Aorta (tissue), 5 donors: ENCODE measurements around the gene ZNF594. TPM values are rescaled to one million over a fixed set of nuclear protein-coding genes. Genes with fewer than 3 reads are reported as not detected.
"Not testable (repeated sequence)": the region's sequence is repeated elsewhere in the genome, so short reads cannot be mapped to it uniquely, and the experiment has no call there.

Source experiments
- ATAC-seq: fragments of 200-7000 bp; cut with Tn5 transposase; one replicate; pipeline ENCODE4 v1.9.1; 2022; ENCODE audit warnings: moderate library complexity; ENCODE audit not compliant: low FRiP score
- DNase-seq, 2 donors: peaks; one replicate each; pipeline ENCODE4 v3.0.0-alpha.2; 2020
- H3K27ac ChIP-seq, 2 donors: one replicate each; pipeline ENCODE4 v1.5.1; 2013; ENCODE audit warnings: low read length in 2 of 2, mild to moderate bottlenecking in 2 of 2, moderate library complexity in 2 of 2, control low read depth in 1 of 2, inconsistent platforms in 1 of 2, low read depth in 1 of 2
- H3K27me3 ChIP-seq, 2 donors: one replicate each; pipeline ENCODE4 v1.6.1; 2013; ENCODE audit warnings: control low read depth in 1 of 2, low read length in 1 of 2, mild to moderate bottlenecking in 1 of 2, moderate library complexity in 1 of 2; ENCODE audit not compliant: insufficient read depth in 2 of 2, control insufficient read depth in 1 of 2
- H3K36me3 ChIP-seq, 2 donors: one replicate each; pipeline ENCODE4 v1.6.1; 2013; ENCODE audit warnings: control low read depth in 1 of 2, low read length in 1 of 2, mild to moderate bottlenecking in 1 of 2; ENCODE audit not compliant: insufficient read depth in 2 of 2, control insufficient read depth in 1 of 2
- H3K4me1 ChIP-seq, 2 donors: one replicate each; pipeline ENCODE4 v1.6.1; 2013; ENCODE audit warnings: low read length in 2 of 2, control low read depth in 1 of 2, mild to moderate bottlenecking in 1 of 2, moderate library complexity in 1 of 2; ENCODE audit not compliant: insufficient read depth in 2 of 2, control insufficient read depth in 1 of 2
- H3K4me3 ChIP-seq, 2 donors: one replicate each; pipeline ENCODE4 v1.5.1; 2013; ENCODE audit warnings: low read length in 2 of 2, control low read depth in 1 of 2, mild to moderate bottlenecking in 1 of 2
- H3K9me3 ChIP-seq: one replicate; pipeline ENCODE4 v1.6.1; 2013; ENCODE audit warnings: mild to moderate bottlenecking, low read length; ENCODE audit not compliant: control insufficient read depth
- WGBS, 2 donors: extraction: QIAGEN DNeasy Blood & Tissue Kit; methylation state at CpG; one replicate each; pipeline ENCODE4 v1.1.7; 2013; 5-methylcytosine and 5-hydroxymethylcytosine counted together
- intact Hi-C, 2 donors: fragments of 100-400 bp; cut with DNase I; formaldehyde crosslinking; loops; one replicate each; pipeline versions ENCODE4 v1.14.2 to v1.15.0; 2022
- polyA plus RNA-seq, 2 donors: library from polyadenylated mRNA; stranded (reverse); fragments of 200-250 nt; gene quantifications; one replicate each; pipeline ENCODE4 v1.2.3, GENCODE V29; 2013
- total RNA-seq, 2 donors: library from RNA; stranded (reverse); fragmentation: NEBNext Ultra II Directional; extraction: Animal tissue kit (Norgen Biotek cat#: 25700); gene quantifications; one replicate each; pipeline ENCODE4 v1.2.1, GENCODE V29; 2021
- donor health status: healthy with polysubstance abuse.
- donor health status: Bipolar disorder and iron deficiency.
- donor health status: DM: no; HTN: no; CAD: no.
- donor health status: DM: no; HTN: no; CAD: no.
- donor health status: DM: yes; HTN: yes; CAD: no.

ZNF594 gene
- total and polyA plus RNA-seq, 4 donors = 0.75 to 10.3 (median 5.0) TPM

DNA sequence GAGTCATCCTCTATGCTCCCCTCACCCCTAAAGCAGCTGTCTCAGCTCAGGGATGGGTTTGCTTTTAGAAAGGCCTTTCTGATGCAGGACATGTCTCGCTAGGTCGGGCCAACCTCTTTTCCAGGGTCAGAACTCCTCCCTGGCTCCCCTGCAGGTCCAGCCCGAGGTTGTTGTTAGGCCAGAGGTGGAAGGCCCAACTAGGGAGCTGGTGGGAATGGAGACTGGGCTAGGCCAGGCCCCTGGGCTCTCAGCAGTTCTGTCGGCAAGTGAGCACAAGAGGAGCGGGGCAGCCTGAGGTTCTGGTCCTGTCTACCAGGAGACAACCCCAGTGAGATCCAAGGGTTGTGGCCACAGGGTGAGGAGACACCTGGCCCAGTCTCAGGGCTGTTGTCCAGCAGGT, 61.0 kb downstream of the ZNF594 start:
- 85 to 93% methylated on average over 5 of the region's 5 CpGs for whole genome bisulfite sequencing, 2 donors
- H3K27me3 ChIP-seq, H3K36me3 ChIP-seq, H3K27ac ChIP-seq, H3K4me3 ChIP-seq, H3K9me3 ChIP-seq, intact Hi-C loops, H3K4me1 ChIP-seq, ATAC-seq: not testable (repeated sequence)
- peak in 1 of 2 donors; percentile 50 for DNase-seq

- 92 to 94% methylated on average over 10 of the region's 10 CpGs for WGBS, 2 donors
These were observed 61.4 kb downstream of the ZNF594 start for GRCh38 chr17:5130261-5130660.

GRCh38 chr17:5129770-5130169, 61.9 kb downstream of the ZNF594 start:
- H3K4me3 ChIP-seq, DNase-seq, H3K9me3 ChIP-seq, H3K4me1 ChIP-seq, ATAC-seq, H3K27me3 ChIP-seq, intact Hi-C loops, H3K36me3 ChIP-seq, H3K27ac ChIP-seq: not testable (repeated sequence)
- 86 to 90% methylated on average over 8 of the region's 8 CpGs for WGBS, 2 donors

More at GRCh38 chr17:5130261-5130660, 61.4 kb downstream of the ZNF594 start:
- H3K27me3 ChIP-seq, H3K4me3 ChIP-seq, H3K9me3 ChIP-seq, DNase-seq, H3K27ac ChIP-seq, ATAC-seq, intact Hi-C loops, H3K36me3 ChIP-seq, H3K4me1 ChIP-seq: not testable (repeated sequence)

Other genes starting within 250 kb of the ZNF594 start
- gene PFN1, start 243.3 kb downstream of the ZNF594 start, total RNA-seq = 100 to 1,000 TPM; 440 to 554 TPM
- gene PFN1, start 243.3 kb downstream of the ZNF594 start, polyA plus RNA-seq = 100 to 1,000 TPM; 543 to 728 TPM
- 1 to 10 TPM; 5.2 to 7.4 TPM for gene ENO3, start 240.7 kb downstream of the ZNF594 start, total RNA-seq
- 10 to 100 TPM in 1 of 2 donors, 1 to 10 TPM in 1; 9.5 to 46.2 TPM for gene ENO3, start 240.7 kb downstream of the ZNF594 start, polyA plus RNA-seq
- gene SPAG7, start 224.1 kb downstream of the ZNF594 start, total RNA-seq = 10 to 100 TPM; 38.8 to 48.3 TPM
- 100 to 1,000 TPM in 1 of 2 donors, 10 to 100 TPM in 1; 43.5 to 109 TPM for gene SPAG7, start 224.1 kb downstream of the ZNF594 start, polyA plus RNA-seq
- 10 to 100 TPM; 62.2 to 68.1 TPM for gene CAMTA2, start 204.2 kb downstream of the ZNF594 start, total RNA-seq
- gene CAMTA2, start 204.2 kb downstream of the ZNF594 start, polyA plus RNA-seq = 10 to 100 TPM; 21.7 to 67.5 TPM
- 1 to 10 TPM; 1.2 to 1.9 TPM for gene INCA1, start 194.3 kb downstream of the ZNF594 start, total RNA-seq
- gene INCA1, start 194.3 kb downstream of the ZNF594 start, polyA plus RNA-seq = 1 to 10 TPM; 1.3 to 4.9 TPM
- gene KIF1C, start 193.9 kb downstream of the ZNF594 start, total RNA-seq = 100 to 1,000 TPM; 187 to 235 TPM
- 100 to 1,000 TPM in 1 of 2 donors, 10 to 100 TPM in 1; 89.0 to 371 TPM for gene KIF1C, start 193.9 kb downstream of the ZNF594 start, polyA plus RNA-seq
- not detected for gene SLC52A1, start 156.4 kb downstream of the ZNF594 start, total RNA-seq
- under 1 TPM in 1 of 2 donors, not detected in 1; 0.88 TPM for gene SLC52A1, start 156.4 kb downstream of the ZNF594 start, polyA plus RNA-seq
- gene ZFP3, start 113.4 kb downstream of the ZNF594 start, total RNA-seq = 1 to 10 TPM; 4.0 to 6.0 TPM
- 1 to 10 TPM in 1 of 2 donors, under 1 TPM in 1; 0.75 to 3.0 TPM for gene ZFP3, start 113.4 kb downstream of the ZNF594 start, polyA plus RNA-seq
- gene ZNF232, start 80.0 kb downstream of the ZNF594 start, total RNA-seq = 1 to 10 TPM; 7.1 to 7.8 TPM
- gene ZNF232, start 80.0 kb downstream of the ZNF594 start, polyA plus RNA-seq = 1 to 10 TPM; 5.9 to 6.1 TPM
- under 1 TPM; 0.10 to 0.36 TPM for gene USP6, start 75.8 kb downstream of the ZNF594 start, total RNA-seq
- under 1 TPM in 1 of 2 donors, not detected in 1; 0.05 TPM for gene USP6, start 75.8 kb downstream of the ZNF594 start, polyA plus RNA-seq
- gene SCIMP, start 43.0 kb upstream of the ZNF594 start, total RNA-seq = 1 to 10 TPM; 5.8 to 6.1 TPM
- 1 to 10 TPM in 1 of 2 donors, under 1 TPM in 1; 0.84 to 8.0 TPM for gene SCIMP, start 43.0 kb upstream of the ZNF594 start, polyA plus RNA-seq
- gene RABEP1, start 90.4 kb upstream of the ZNF594 start, total RNA-seq = 10 to 100 TPM; 42.3 to 47.5 TPM
- gene RABEP1, start 90.4 kb upstream of the ZNF594 start, polyA plus RNA-seq = 10 to 100 TPM; 21.1 to 26.4 TPM
- 10 to 100 TPM; 43.2 to 56.5 TPM for gene NUP88, start 227.8 kb upstream of the ZNF594 start, total RNA-seq
- 10 to 100 TPM; 28.2 to 50.7 TPM for gene NUP88, start 227.8 kb upstream of the ZNF594 start, polyA plus RNA-seq
- gene RPAIN, start 228.3 kb upstream of the ZNF594 start, total RNA-seq = 10 to 100 TPM; 29.2 to 32.5 TPM
- gene RPAIN, start 228.3 kb upstream of the ZNF594 start, polyA plus RNA-seq = 10 to 100 TPM; 44.1 to 59.6 TPM
- 10 to 100 TPM; 51.8 to 60.1 TPM for gene C1QBP, start 247.3 kb upstream of the ZNF594 start, total RNA-seq
- gene C1QBP, start 247.3 kb upstream of the ZNF594 start, polyA plus RNA-seq = 100 to 1,000 TPM in 1 of 2 donors, 10 to 100 TPM in 1; 58.5 to 111 TPM